T1000 (cell line): ENCODE results near the gene SNRNP200.

Experiments used
- DNase-seq: peaks from one replicate; lab custom pipeline; 2025; ENCODE audit warnings: mixed read lengths; lab: John Stamatoyannopoulos, UW

The SNRNP200 gene

GRCh38 chr2:96251721-96252292 is 53.5 kb downstream of the SNRNP200 start:
- DNase-seq: peak; percentile 65

- DNase-seq: no peak
These were observed 55.2 kb downstream of the SNRNP200 start for GRCh38 chr2:96250188-96250587.

GRCh38 chr2:96249654-96250053 is 55.7 kb downstream of the SNRNP200 start:
- DNase-seq: no peak

GRCh38 chr2:96248624-96249023 is 56.7 kb downstream of the SNRNP200 start:
- no peak for DNase-seq

GRCh38 chr2:96247896-96248295 is 57.5 kb downstream of the SNRNP200 start:
- no peak for DNase-seq

- DNase-seq: no peak
These were observed 58.3 kb downstream of the SNRNP200 start for GRCh38 chr2:96247009-96247408.

GRCh38 chr2:96245609-96246390 is 59.5 kb downstream of the SNRNP200 start:
- DNase-seq: no peak

GRCh38 chr2:96243843-96244242 is 61.5 kb downstream of the SNRNP200 start:
- no peak for DNase-seq

GRCh38 chr2:96241900-96242611 is 63.3 kb downstream of the SNRNP200 start:
- no peak for DNase-seq

- DNase-seq: no peak
These were observed 64.1 kb downstream of the SNRNP200 start for GRCh38 chr2:96241227-96241626.

GRCh38 chr2:96240341-96241038 is 64.9 kb downstream of the SNRNP200 start:
- no peak for DNase-seq

- no peak for DNase-seq
These were observed 65.5 kb downstream of the SNRNP200 start for GRCh38 chr2:96239745-96240264.

GRCh38 chr2:96239091-96239490 is 66.3 kb downstream of the SNRNP200 start:
- no peak for DNase-seq

- no peak for DNase-seq
These were observed 67.1 kb downstream of the SNRNP200 start for GRCh38 chr2:96238266-96238665.

- no peak for DNase-seq
These were observed 68.5 kb downstream of the SNRNP200 start for GRCh38 chr2:96236882-96237281.

GRCh38 chr2:96233880-96234316 is 71.4 kb downstream of the SNRNP200 start:
- DNase-seq: no peak

GRCh38 chr2:96233436-96233835 is 71.9 kb downstream of the SNRNP200 start:
- DNase-seq: no peak

- DNase-seq: no peak
These were observed 74.0 kb downstream of the SNRNP200 start for GRCh38 chr2:96231316-96231715.

- DNase-seq: no peak
These were observed 80.3 kb downstream of the SNRNP200 start for GRCh38 chr2:96225016-96225533.
